Measurements from ENCODE around the gene EEF1G.
"Not testable (repeated sequence)": the region's sequence is repeated elsewhere in the genome, so short reads cannot be mapped to it uniquely, and the experiment has no call there.

EEF1G gene

GRCh38 chr11:62573592-62574362 lies at the start of gene EEF1G:
Gene EEF1G (minus strand): TSS chr11:62573891. CDS start chr11:62573842, 49 bp downstream.
- DNase-seq (ENCODE audit: low read depth, low spot score): peak; percentile 99

- DNase-seq (ENCODE audit: low read depth, low spot score): no peak
These were observed 48.9 kb upstream of the EEF1G start for GRCh38 chr11:62622476-62623089.

GRCh38 chr11:62621567-62622470 lies 48.1 kb upstream of the EEF1G start, which contains the start of gene B3GAT3:
Gene B3GAT3 (minus strand): TSS chr11:62621986. CDS start chr11:62621947, 39 bp downstream.
- DNase-seq (ENCODE audit: low read depth, low spot score): peak; percentile 95

- no peak for DNase-seq (ENCODE audit: low read depth, low spot score)
These were observed 47.4 kb upstream of the EEF1G start for GRCh38 chr11:62621027-62621566.

GRCh38 chr11:62616957-62617356 lies 43.3 kb upstream of the EEF1G start:
- DNase-seq (ENCODE audit: low read depth, low spot score): not testable (repeated sequence)

- DNase-seq (ENCODE audit: low read depth, low spot score): no peak
These were observed 41.8 kb upstream of the EEF1G start for GRCh38 chr11:62615521-62615920.

- DNase-seq (ENCODE audit: low read depth, low spot score): no peak
These were observed 40.6 kb upstream of the EEF1G start for GRCh38 chr11:62614275-62614674.

GRCh38 chr11:62613291-62613778 lies 39.6 kb upstream of the EEF1G start:
- no peak for DNase-seq (ENCODE audit: low read depth, low spot score)

- no peak for DNase-seq (ENCODE audit: low read depth, low spot score)
These were observed 38.9 kb upstream of the EEF1G start, which contains the start of the genes EML3 and ROM1 for GRCh38 chr11:62612366-62613290. Gene EML3 (minus strand): TSS chr11:62612775. CDS start chr11:62612457, 318 bp downstream. Gene ROM1 (plus strand): TSS chr11:62613257. CDS start chr11:62613282, 25 bp downstream.

- no peak for DNase-seq (ENCODE audit: low read depth, low spot score)
These were observed 38.1 kb upstream of the EEF1G start for GRCh38 chr11:62611705-62612365.

- DNase-seq (ENCODE audit: low read depth, low spot score): no peak
These were observed 37.4 kb upstream of the EEF1G start for GRCh38 chr11:62610814-62611704.

- no peak for DNase-seq (ENCODE audit: low read depth, low spot score)
These were observed 36.7 kb upstream of the EEF1G start for GRCh38 chr11:62610403-62610802.

GRCh38 chr11:62608776-62609175 lies 35.1 kb upstream of the EEF1G start:
- no peak for DNase-seq (ENCODE audit: low read depth, low spot score)

- DNase-seq (ENCODE audit: low read depth, low spot score): no peak
These were observed 34.0 kb upstream of the EEF1G start for GRCh38 chr11:62607714-62608113.

- no peak for DNase-seq (ENCODE audit: low read depth, low spot score)
These were observed 32.2 kb upstream of the EEF1G start for GRCh38 chr11:62605902-62606301.

GRCh38 chr11:62605467-62605866 lies 31.8 kb upstream of the EEF1G start:
- DNase-seq (ENCODE audit: low read depth, low spot score): no peak

GRCh38 chr11:62604460-62605120 lies 30.9 kb upstream of the EEF1G start:
- DNase-seq (ENCODE audit: low read depth, low spot score): no peak

GRCh38 chr11:62603776-62604299 lies 30.1 kb upstream of the EEF1G start:
- DNase-seq (ENCODE audit: low read depth, low spot score): no peak

Data from smooth muscle cell of the brain vasculature (primary cell).